Activated B cell treated with CpG ODN at 0.5 μM for 24 hours (primary cell): ENCODE data around the gene ZHX3. TPM values are rescaled to one million over a fixed set of nuclear protein-coding genes. Genes with fewer than 3 reads are reported as not detected.

Experiments
- ATAC-seq: fragments of 200-7000 bp; cut with Tn5 transposase; one replicate; pipeline ENCODE4 v1.10.0; 2021; ENCODE audit warnings: low read depth, mild to moderate bottlenecking, moderate library complexity
- CTCF ChIA-PET: fragments of 350-600 bp; sonication (Branson Sonifier 250); formaldehyde crosslinking; loops from one replicate; lab custom pipeline; 2021; ENCODE audit warnings: antibody characterized with exemption; lab: Charles Lee
- POLR2A ChIA-PET: fragments of 350-600 bp; sonication (Branson Sonifier 250); formaldehyde crosslinking; loops from one replicate; lab custom pipeline; 2021; ENCODE audit warnings: antibody characterized with exemption; lab: Charles Lee
- DNase-seq: peaks from one replicate; pipeline ENCODE4 v3.0.0; 2022
- H3K27ac Mint-ChIP-seq: one replicate; pipeline ENCODE4 v1.8.0; 2020; ENCODE audit warnings: mixed read lengths
- H3K27me3 Mint-ChIP-seq: one replicate; pipeline ENCODE4 v1.8.0; 2021; ENCODE audit warnings: mixed read lengths
- H3K36me3 Mint-ChIP-seq: one replicate; pipeline ENCODE4 v1.8.0; 2021; ENCODE audit warnings: low read depth, mixed read lengths
- H3K4me1 Mint-ChIP-seq: one replicate; pipeline ENCODE4 v1.8.0; 2021; ENCODE audit warnings: mixed read lengths
- H3K4me3 Mint-ChIP-seq: one replicate; pipeline ENCODE4 v1.8.0; 2020; ENCODE audit warnings: mild to moderate bottlenecking, mixed read lengths
- H3K9me3 Mint-ChIP-seq: one replicate; pipeline ENCODE4 v1.8.0; 2020; ENCODE audit warnings: mixed read lengths
- intact Hi-C: fragments of 100-400 bp; cut with micrococcal nuclease; formaldehyde crosslinking; loops from one replicate; pipeline ENCODE4 v1.15.1; 2024
- total RNA-seq: library from RNA; stranded (reverse); gene quantifications from 2 replicates; pipeline ENCODE4 v1.2.3, GENCODE V29; 2022
- TF ChIP-seq, protein P1 (sequence below): fragments of 200-600 bp; IDR thresholded peaks from one replicate; pipeline ENCODE4 v1.8.0; 2022; ENCODE audit warnings: antibody characterized with exemption, mild to moderate bottlenecking

The ZHX3 gene
- total RNA-seq, 1 donor from 2014 or later, result 21.2 TPM

DNA sequence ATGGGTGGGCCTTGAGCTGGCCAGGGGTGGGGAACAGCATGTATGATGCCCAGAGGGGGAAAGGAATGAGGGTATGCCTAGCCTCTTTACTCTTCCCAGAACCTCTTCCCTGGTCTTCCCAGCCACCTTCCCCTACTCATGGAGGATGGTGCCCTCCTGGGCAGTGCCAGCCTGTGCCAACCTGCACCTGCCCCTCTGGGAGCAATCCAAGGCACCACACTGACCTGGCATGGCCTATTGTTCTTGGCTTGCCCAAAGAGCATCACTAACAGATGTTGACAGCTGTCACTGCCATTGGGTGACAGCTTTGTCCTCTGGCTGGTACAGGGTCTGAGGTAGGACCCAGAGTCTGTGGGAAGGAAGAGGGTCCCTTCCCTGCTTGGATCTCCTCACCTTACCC lies 36.0 kb upstream of the ZHX3 start:
- DNase-seq, result no peak
- intact Hi-C loops, result no loop called here
- TF ChIP-seq, protein P1, sequence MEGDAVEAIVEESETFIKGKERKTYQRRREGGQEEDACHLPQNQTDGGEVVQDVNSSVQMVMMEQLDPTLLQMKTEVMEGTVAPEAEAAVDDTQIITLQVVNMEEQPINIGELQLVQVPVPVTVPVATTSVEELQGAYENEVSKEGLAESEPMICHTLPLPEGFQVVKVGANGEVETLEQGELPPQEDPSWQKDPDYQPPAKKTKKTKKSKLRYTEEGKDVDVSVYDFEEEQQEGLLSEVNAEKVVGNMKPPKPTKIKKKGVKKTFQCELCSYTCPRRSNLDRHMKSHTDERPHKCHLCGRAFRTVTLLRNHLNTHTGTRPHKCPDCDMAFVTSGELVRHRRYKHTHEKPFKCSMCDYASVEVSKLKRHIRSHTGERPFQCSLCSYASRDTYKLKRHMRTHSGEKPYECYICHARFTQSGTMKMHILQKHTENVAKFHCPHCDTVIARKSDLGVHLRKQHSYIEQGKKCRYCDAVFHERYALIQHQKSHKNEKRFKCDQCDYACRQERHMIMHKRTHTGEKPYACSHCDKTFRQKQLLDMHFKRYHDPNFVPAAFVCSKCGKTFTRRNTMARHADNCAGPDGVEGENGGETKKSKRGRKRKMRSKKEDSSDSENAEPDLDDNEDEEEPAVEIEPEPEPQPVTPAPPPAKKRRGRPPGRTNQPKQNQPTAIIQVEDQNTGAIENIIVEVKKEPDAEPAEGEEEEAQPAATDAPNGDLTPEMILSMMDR, result no peak
- H3K27ac Mint-ChIP-seq, result no peak overlapping the region
- H3K36me3 Mint-ChIP-seq, result no peaks in the 10 kb centered on the region
- CTCF ChIA-PET, result no interaction called here
- H3K9me3 Mint-ChIP-seq, result no peaks in the 10 kb centered on the region
- POLR2A ChIA-PET, result no interaction called here
- H3K4me1 Mint-ChIP-seq, result no peaks in the 10 kb centered on the region
- H3K4me3 Mint-ChIP-seq, result no peak overlapping the region
- ATAC-seq, result no peak
- no peaks in the 10 kb centered on the region for H3K27me3 Mint-ChIP-seq

DNA sequence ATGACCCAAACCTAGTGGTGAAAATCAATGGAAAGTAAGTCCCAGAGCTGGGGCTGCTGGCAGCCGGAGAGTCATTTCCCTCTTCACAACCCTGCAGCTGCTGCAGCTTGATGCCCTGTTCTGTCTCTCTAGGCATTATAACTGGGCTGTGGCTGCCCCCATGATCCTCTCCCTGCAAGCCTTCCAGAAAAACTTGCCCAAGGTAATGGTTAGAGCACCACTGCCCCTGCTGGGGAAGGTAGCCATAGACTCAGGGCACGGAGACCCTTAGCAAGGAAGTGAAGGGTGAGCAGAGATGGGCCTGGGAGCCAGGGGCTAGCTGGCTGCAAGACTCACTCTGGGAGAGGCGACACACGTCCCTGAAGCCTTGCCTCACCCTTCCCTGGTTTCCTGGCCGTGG lies 35.1 kb upstream of the ZHX3 start:
- DNase-seq (no peak), ATAC-seq (no peak)
- no peaks in the 10 kb centered on the region for H3K36me3 Mint-ChIP-seq
- TF ChIP-seq, protein P1, result no peak
- ChIA-PET CTCF (no interaction called here), POLR2A (no interaction called here)
- H3K4me1 Mint-ChIP-seq, result no peaks in the 10 kb centered on the region
- H3K27me3 Mint-ChIP-seq, result no peaks in the 10 kb centered on the region
- H3K27ac Mint-ChIP-seq, result no peak overlapping the region
- no peak overlapping the region for H3K4me3 Mint-ChIP-seq
- no peaks in the 10 kb centered on the region for H3K9me3 Mint-ChIP-seq
- intact Hi-C loops, result no loop called here

DNA sequence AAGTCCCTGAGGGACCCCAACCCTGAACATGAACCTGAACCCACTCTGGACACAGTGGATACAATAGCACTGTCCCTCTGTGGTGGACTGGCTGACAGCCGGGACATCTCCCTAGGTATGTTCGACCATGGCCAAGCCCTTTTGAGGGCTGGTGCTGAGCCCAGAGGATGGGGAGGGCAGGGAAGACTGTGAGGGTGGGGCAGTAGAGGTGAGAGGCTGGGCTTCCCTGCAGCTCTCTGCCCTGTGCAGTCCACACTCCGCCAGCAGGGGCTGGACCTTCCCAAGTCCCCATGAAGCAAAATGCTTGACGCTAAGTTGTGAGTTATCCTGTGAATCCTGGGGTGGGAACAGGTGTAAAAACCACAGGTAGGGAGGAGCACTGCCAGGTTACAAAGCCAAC lies 34.6 kb upstream of the ZHX3 start:
- POLR2A ChIA-PET, result no interaction called here
- Mint-ChIP-seq H3K4me3 (no peak overlapping the region), H3K9me3 (no peaks in the 10 kb centered on the region), H3K27me3 (no peaks in the 10 kb centered on the region), H3K36me3 (no peaks in the 10 kb centered on the region), H3K4me1 (no peaks in the 10 kb centered on the region), H3K27ac (no peak overlapping the region)
- intact Hi-C loops, result no loop called here
- no peak for ATAC-seq
- CTCF ChIA-PET, result no interaction called here
- no peak for DNase-seq
- TF ChIP-seq, protein P1, result no peak

DNA sequence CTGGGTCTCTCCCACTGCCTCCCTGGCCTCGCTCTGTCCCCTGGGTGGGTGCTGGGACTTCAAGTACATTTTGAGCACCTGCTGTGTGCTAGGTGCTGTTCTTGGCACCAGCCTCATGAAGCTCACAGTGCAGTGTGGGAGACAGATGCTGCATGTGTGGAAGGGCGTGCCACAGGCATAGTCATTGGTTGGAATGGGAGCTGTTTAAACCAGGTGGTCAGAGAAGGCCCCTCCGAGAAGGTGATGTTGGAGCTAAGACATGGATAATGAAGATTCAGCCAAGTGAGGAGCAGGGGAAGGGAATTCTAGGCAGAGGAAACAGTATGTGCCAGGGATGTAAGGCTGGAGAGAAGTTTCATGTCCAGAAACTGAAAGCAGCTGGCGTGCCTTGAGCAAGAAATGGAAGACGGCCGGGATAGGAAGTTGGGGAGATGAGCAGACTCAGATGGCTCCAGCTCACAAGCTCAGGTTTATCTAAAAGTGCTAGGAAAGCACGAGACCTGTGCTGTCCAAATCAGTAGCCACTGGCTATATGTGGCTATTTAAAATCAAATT lies 33.0 kb upstream of the ZHX3 start:
- no peaks in the 10 kb centered on the region for H3K4me1 Mint-ChIP-seq
- no peaks in the 10 kb centered on the region for H3K9me3 Mint-ChIP-seq
- no peak for DNase-seq
- no peak for ATAC-seq
- H3K36me3 Mint-ChIP-seq, result no peaks in the 10 kb centered on the region
- intact Hi-C loops, result no loop called here
- no peak overlapping the region for H3K27ac Mint-ChIP-seq
- no peaks in the 10 kb centered on the region for H3K27me3 Mint-ChIP-seq
- ChIA-PET CTCF (no interaction called here), POLR2A (no interaction called here)
- H3K4me3 Mint-ChIP-seq, result no peak overlapping the region
- TF ChIP-seq, protein P1, result no peak

DNA sequence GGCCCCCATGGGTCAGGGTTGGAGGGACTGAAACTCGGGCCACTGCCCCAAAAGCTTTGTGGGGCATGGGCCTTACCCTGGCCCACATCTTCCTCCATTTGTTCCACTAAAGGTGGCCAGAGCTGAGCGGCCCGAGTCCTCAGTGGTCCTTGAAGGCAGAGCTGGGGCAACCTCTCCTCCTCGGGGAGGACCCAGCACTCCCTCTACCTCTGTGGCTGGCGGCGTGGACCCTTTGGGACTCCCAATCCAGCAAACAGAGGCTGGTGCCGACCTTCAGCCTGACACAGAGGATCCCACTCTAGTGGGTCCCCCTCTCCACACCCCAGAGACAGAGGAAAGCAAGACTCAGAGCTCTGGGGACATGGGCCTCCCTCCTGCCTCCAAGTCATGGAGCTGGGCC lies 32.4 kb upstream of the ZHX3 start:
- H3K4me3 Mint-ChIP-seq, result no peak overlapping the region
- H3K27ac Mint-ChIP-seq, result no peak overlapping the region
- no peaks in the 10 kb centered on the region for H3K27me3 Mint-ChIP-seq
- TF ChIP-seq, protein P1, result no peak
- ChIA-PET POLR2A (interaction anchor here (0.5 kb wide), 1 partner anchor 1599 kb away, joined by 4 read pairs; no protein-coding TSS in a partner anchor), CTCF (no interaction called here)
- DNase-seq (no peak), ATAC-seq (no peak)
- no peaks in the 10 kb centered on the region for H3K9me3 Mint-ChIP-seq
- no peaks in the 10 kb centered on the region for H3K4me1 Mint-ChIP-seq
- no peaks in the 10 kb centered on the region for H3K36me3 Mint-ChIP-seq
- intact Hi-C loops, result no loop called here
